Activated CD8-positive, alpha-beta memory T cell treated with anti-CD3 and anti-CD28 coated beads for 24 hours (primary cell): ENCODE data around the gene MADD.

Experiments
- DNase-seq: peaks from one replicate; pipeline ENCODE4 v3.0.0-alpha.2; 2020

MADD gene

DNA sequence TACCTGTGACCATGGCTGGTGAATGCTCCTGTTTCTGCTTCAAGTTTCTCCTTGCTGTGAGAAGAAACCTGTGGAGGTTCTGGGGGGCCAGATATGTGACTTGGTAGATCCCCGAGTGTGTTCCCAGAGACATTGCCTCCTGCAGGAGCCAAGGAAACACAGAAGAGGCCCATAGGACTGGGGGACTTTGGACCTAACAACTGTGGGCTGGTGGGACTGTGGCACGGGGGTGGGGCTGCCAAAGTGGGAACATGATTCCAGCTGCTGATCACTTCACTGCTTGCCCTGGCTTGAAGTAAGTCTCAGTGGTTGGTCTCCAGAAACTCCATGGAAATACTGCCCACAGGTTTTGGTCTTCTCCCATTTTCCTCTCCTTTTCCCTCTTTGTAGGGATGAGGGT, 16.3 kb upstream of the MADD start:
- DNase-seq: no peak

DNA sequence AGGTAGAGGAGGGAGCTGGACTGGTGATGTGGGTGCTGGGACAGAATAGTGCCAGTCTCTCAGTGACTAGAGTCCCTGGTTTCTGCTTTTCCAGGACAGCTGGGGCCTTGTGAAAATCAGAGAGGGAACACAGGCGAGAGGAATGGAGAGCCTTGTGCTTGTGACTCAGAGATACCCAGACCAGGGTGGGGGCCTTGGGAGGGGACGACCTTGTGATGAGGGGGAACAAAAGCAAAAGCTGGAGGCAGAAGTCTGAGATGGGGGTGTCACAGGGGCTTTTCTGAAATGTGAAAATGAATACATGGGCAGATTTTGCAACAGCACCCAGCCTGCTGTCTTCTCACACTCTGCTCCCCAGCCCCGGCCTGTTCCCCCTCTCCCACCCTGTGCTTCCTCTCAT, 15.5 kb upstream of the MADD start:
- DNase-seq: no peak

DNA sequence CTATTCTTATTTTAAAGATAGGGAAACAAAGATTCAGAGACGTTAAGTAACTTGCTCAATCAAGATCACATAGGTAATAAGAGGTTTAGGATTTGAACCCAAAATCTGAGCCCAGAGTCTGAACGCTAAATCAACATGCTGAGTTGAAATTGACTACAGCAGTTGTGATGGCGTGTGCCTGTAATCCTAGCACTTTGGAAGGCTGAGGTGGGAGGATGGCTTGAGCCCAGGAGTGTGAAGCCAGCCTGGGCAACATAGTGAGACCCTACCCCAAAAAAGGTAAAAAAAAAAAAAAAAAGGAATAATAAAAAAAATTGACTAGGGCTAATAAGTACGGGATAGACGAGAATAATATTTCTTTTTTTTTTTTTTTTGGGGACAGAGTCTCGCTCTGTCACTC, 13.6 kb upstream of the MADD start:
- no peak for DNase-seq

DNA sequence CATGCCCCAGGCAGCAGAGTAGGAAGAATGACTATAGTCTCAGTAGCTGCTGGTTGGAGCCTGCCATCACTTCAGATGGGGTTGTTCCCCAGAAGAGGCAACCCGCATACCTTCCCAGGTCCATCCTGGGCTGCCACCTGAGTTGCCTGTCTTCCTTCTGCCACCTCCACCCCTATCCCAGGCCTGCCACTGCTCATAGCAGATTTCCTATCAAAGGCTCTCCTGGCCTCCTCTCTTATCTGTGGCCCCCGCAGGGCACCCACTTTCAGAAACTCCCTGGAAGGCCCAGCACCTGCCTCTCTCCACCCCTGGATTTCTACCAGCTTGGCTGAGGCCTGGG, 12.8 kb upstream of the MADD start:
- no peak for DNase-seq

DNA sequence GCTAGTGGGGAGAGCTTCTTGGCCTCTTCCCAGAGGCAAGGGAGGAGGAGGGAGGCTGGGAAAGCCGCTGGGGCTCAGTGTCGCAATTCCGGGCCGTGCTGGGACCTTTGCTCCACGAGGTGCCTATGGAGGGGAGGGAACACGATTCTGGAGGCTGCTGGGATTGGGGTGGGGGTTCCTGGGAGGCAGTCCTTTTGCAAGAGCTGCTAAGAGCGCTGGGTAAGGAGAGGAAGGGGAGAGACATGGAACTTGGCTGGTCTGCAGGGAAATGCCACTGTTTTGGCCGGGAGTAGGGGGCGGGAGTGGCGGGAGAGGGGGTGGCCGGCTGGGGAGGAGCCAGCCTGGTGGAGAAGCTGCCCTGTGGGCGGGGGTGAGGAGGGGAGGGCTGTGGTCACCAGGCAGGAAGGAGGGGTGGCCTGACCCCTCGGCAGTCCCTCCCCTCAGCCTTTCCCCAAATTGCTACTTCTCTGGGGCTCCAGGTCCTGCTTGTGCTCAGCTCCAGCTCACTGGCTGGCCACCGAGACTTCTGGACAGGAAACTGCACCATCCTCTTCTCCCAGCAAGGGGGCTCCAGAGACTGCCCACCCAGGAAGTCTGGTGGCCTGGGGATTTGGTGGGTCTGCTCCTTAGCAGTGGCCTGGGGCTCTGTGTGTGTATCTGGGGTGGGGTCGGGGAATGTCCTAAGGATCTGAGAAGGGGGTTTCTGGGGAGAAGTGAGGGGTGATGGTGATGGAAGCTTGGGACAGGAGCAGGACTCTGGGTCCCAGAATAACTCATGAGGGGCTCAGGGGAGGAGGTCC, 12.2 kb upstream of the MADD start, which contains the start of gene NR1H3:
Gene NR1H3, plus strand, starts transcription at position 480 of the 800 bp plus-strand sequence. CDS start 1,221 bp downstream, outside the sequence.
- no peak for DNase-seq

DNA sequence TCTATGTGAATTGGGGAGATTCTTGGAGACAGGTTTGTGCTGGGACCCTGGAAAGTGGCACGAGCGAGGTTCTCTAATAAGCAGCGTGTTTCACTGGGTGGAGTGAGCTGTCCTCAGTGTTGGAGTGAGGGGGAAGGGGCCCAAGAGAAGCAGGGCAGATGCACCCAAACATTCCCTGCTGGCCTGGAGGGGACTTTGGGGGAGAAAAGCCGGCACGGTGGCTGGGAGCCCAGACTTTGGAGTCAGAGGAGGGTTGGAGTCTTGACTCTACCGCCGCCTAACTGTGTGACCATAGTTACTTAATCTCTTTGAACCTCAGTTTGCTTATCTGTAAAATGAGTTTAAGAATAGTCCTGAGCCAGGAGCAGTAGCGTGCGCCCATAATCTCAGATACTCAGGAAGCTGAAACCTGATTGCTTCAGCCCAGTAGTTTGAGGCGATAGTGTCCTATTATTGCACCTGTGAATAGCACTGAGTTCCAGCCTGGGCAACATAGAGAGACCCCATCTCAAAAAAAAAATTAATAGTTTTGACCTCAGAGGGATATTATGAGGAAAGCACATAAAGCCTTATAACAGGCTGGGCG, 11.5 kb upstream of the MADD start:
- DNase-seq: no peak

DNA sequence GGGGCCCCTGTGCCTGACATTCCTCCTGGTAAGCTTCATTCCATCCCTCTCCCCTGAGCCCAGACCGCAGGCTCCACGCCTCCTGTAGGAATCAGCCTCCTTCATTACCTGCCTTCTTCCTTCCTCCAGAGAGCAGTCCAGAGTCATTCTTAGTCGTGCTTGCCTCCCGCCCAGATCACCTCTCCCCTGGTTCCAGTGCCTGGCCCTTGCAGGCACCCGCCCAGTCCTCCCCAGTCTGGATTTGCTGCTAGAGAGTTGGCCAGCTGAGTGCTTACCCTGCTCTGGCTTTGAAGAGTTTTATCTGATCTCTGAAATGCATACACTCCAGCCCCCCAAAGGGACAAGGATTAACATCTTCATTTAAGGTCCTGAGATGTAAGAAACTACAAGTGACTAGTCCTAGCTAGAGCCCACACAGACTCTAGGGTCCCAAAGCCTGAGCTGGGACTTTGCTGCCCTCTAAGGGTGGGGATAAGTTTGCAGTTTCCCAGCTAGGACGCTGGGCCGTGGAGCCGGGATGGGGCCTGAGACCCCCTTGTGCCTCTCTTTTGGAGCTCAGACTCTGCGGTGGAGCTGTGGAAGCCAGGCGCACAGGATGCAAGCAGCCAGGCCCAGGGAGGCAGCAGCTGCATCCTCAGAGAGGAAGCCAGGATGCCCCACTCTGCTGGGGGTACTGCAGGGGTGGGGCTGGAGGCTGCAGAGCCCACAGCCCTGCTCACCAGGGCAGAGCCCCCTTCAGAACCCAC, 10.5 kb upstream of the MADD start:
- peak; percentile 78 for DNase-seq

DNA sequence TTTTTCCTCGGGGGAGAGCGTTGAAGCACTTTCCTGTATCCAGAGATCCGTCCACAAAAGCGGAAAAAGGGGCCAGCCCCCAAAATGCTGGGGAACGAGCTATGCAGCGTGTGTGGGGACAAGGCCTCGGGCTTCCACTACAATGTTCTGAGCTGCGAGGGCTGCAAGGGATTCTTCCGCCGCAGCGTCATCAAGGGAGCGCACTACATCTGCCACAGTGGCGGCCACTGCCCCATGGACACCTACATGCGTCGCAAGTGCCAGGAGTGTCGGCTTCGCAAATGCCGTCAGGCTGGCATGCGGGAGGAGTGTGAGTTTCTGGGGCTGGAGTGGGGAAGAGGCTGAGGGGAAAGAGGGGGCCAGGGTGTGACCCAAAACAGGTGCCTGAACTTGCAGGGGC, 9.6 kb upstream of the MADD start:
- DNase-seq: no peak

DNA sequence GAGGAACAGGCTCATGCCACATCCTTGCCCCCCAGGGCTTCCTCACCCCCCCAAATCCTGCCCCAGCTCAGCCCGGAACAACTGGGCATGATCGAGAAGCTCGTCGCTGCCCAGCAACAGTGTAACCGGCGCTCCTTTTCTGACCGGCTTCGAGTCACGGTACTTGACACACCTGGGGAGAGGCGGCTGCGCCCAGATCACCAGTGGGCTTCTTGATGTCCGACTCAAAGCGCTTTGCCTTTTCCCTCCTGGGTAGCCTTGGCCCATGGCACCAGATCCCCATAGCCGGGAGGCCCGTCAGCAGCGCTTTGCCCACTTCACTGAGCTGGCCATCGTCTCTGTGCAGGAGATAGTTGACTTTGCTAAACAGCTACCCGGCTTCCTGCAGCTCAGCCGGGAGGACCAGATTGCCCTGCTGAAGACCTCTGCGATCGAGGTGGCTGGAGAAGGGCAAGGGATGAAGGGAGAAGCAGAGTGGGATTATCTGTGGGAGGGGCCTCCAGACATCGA, 8.6 kb upstream of the MADD start:
- no peak for DNase-seq

DNA sequence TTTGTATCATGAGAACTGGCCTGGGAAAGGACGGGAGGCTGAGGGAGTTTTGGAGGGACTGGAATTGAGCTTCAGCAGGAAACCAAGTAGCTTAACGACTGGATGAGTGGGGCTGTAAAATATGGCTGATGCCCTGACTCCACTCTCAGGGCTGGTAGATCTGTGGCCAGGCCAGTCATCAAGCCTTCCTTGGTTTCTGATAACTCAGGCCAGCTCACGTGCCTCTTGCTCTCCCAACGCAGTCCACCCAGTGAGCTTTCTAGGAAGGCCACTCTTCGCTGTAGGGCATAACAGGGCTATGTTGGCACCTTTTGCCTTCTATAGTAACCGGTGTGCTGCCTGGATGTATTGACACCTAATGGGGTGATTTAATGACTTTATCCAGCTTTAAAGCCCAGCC, 5.8 kb upstream of the MADD start:
- no peak for DNase-seq

DNA sequence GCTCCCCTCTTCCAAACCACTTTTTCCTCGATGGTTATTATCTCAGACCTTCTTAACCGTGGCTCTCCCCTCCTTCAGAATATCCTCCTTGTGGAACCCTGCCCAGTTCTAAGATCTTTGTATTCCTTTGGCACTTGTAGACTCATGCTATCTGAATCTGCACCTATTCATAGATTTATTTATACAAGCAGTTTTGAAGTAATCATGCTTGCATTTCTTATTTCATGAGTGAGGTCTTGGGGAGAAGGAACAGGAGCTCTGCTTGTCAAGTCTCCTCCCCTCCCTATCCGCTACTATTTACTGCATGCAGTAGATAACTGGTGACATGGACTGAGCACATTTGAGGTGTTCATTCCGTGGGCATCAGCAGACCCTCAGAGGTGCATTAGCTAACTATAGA, 5.4 kb upstream of the MADD start:
- no peak for DNase-seq

DNA sequence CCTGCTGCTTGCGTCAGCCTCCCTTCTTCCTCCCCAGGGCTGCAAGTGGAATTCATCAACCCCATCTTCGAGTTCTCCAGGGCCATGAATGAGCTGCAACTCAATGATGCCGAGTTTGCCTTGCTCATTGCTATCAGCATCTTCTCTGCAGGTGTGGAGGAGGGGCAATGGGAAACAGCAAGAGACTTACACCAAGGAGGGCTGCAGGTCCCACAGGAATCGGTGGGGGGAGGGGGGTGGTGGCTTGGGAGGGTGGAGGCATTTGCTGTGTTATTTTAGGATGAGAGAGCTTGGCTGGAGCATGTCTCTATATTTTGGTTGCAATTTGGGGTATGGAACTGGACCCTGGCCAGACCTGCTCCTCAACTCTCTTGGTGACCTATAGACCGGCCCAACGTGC, 2.1 kb upstream of the MADD start:
- no peak for DNase-seq

DNA sequence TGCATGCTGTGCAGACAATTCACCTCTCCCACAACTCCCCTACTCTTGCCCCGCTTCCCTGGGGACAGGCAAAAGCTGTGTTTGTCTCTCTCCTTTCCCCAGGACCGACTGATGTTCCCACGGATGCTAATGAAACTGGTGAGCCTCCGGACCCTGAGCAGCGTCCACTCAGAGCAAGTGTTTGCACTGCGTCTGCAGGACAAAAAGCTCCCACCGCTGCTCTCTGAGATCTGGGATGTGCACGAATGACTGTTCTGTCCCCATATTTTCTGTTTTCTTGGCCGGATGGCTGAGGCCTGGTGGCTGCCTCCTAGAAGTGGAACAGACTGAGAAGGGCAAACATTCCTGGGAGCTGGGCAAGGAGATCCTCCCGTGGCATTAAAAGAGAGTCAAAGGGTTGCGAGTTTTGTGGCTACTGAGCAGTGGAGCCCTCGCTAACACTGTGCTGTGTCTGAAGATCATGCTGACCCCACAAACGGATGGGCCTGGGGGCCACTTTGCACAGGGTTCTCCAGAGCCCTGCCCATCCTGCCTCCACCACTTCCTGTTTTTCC, 1.4 kb upstream of the MADD start:
- DNase-seq: no peak

DNA sequence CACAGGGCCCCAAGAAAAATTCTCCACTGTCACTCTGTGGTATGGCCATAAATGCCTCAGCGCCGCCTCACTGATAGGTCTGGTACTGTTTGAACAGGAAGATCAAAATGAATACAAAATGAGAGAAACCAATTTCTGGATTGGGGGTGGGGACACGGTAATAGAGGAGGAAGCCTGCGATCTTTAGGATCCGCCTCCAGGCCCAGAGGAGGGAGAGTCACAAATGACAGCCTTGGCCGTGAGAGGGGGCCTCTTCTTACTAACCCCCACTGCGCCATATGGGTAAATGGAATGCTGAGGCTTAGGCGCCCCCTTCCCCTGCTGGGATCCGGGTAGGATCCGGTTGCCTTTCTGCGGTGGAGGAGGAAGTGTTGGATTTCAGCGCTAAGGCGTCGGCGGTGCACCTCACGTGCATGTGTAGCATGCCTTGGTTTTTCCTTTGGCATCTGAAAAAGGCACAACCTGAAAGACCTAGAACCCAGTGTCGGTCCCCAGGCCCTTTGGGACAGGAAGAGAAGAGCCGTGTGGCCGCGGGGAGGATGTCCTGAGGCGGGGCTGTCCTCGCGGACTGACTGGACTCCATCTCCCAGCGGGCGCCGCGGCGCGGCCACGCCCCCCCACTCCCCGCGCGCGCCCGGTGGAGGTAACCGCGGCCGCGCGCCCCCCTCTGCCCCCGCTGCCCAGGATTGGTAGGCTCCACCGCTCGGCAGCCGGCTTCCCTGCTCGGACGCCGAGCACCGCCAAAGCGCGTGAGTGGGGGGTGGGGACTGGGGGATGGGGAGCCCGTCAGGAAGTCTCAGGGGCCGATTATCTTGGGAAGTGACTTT, 718 bp upstream of the MADD start:
- DNase-seq: peak; percentile 95

DNA sequence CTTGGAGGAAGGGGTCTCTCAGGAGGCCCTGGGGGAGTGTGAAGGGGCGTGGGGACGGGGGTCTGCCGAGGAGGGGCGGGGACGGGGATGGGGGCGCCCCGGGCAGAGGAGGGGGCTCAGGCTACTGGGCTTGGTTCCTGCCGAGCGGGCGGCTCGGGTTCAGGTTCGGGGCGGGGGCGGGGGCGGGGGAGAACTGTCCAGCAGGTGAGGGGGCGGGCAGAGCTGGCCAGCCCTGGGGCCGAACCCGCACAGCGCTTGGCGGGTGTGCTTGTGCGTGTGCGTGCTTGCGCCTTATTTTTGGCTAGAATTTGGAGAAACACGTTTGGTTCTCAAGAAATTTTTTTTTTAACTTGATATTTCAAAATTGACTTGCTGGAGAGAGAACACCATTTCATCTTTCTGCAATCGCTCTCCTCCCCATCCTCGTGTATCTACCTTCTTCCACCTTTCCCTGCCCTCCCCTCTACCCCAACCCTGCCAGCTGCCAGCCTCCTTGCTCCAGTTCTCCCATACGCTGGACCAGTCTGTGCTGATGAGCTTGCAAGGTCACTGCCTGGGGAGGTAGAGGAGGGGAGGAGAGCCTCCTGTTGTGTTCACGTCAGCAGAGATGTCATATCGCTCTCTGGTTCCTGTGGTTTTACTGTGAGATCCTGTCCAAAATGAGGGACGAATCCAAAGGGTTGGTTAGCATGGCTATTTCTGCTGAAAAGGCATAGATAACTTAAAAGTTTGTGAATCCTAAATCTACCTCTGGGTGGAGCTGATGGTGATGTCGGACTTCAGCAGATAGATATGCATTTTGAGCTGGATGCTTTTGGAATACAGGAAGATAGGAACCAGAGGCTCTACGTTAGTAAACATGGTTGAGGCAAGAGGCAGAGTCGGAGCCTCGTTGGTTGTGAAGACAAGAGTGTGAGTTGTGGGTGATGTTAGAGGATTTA, 668 bp downstream of the MADD start:
- DNase-seq: peak; percentile 67

DNA sequence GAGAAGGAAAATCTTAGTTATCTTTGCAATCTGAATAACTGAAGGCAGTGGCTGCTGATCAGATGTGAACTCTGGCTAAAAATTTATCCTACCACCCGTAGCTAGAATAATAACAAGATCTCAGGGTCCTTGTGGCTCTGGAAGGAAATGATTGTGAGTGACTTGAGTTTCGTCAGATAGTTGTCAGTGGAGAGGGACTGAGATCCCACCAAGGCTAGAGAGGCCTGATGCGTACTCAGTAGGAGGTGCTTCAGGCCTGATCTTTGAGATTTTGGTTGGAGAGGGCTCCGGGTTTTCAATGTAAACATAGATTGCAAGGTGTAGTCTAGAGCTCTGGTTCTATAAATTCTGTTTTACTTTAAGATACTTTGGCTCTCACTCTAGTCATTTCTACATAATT, 1.4 kb downstream of the MADD start:
- DNase-seq: no peak

DNA sequence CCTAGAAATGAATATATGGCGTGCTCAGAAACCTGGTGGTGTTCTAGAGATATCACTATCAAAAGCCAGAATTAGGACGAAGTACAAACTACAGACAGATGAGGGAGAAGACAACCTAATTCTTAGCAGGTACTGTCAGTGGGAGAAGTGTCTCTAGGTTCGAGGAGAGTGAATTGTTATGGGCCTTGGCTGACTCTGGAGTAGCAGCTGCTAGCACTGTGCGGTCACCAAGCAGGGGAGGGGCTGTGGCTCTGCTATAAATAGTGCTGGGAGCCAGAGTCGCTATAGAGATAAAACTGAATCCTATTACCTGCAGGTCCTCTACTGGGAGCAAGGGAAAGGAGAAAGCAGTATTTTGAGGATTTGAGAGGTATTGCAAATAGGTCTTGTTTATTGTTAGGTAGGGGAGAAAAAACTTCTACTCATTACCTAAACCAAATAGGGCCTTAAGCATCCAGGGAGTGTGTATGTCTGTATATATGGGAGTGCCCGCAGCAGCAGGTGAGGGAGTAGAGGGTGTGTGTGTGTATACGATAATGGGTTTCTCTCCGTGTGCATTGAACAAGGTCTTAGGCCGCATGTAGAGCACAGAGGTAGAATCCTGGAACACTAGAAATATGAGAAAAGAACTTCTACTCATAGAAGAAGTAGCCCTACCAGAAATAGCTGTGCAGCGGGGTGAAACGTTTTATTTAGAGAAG, 2.2 kb downstream of the MADD start:
- DNase-seq: no peak

DNA sequence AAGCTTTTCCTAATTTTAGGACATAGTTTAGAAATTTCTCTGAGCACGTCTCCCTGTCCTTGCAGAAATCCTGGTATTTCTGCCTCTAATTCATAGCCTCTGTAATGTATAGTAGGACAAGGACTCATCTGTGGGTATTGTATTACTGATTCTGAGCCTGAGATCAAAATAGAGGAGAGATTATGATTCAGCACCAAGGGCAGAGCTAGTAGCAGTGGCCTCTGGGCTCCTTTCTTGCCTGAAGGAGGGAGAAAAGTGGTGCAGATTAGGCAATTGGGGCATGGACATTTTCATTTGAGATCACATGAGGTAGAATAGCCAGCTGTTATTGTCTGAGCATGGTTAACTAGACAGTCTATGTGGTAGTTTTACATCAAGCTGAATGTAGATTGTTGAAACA, 2.8 kb downstream of the MADD start:
- no peak for DNase-seq

DNA sequence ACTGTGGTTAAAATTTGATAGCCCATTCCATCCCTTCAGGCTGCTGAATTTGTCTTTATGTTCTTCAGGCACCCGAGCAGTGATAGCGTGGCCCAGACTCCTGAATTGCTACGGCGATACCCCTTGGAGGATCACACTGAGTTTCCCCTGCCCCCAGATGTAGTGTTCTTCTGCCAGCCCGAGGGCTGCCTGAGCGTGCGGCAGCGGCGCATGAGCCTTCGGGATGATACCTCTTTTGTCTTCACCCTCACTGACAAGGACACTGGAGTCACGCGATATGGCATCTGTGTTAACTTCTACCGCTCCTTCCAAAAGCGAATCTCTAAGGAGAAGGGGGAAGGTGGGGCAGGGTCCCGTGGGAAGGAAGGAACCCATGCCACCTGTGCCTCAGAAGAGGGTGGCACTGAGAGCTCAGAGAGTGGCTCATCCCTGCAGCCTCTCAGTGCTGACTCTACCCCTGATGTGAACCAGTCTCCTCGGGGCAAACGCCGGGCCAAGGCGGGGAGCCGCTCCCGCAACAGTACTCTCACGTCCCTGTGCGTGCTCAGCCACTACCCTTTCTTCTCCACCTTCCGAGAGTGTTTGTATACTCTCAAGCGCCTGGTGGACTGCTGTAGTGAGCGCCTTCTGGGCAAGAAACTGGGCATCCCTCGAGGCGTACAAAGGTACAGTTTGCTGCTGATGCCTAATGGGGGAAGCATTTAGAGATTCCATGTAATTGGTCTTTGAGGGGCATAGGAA, 4.7 kb downstream of the MADD start:
- no peak for DNase-seq

DNA sequence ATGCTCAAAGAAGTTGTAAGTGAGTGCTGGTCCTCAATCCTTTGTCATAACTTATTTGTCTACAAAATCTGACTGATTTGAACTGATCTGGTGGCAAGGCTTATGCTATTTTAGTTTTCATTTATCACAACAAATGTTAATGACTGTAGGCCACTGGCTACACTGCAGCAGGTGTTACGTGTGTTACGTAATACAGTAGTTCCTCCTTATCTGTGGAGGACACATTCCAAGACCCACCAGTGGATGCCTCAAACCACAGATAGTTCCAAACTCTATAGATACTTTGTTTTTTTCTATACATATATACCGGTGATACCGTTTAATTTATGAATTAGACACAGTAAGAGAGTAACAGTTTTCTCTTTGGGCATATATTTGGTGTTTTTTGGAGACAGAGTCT, 7.0 kb downstream of the MADD start:
- DNase-seq: no peak
